Stimulated activated CD8-positive, alpha-beta memory T cell treated with anti-CD3 and anti-CD28 coated beads, Interleukin-7, amount 100 ng/mL, for 24 hours (primary cell): ENCODE measurements around the gene TMEM79.
"Not testable (repeated sequence)": the region's sequence is repeated elsewhere in the genome, so short reads cannot be mapped to it uniquely, and the experiment has no call there.

Source experiments
- DNase-seq: peaks from one replicate; pipeline ENCODE4 v3.0.0-alpha.2; 2020; ENCODE audit warnings: low read depth

Gene TMEM79

GRCh38 chr1:156308078-156308477 lies 24.0 kb downstream of the TMEM79 start:
- no peak for DNase-seq

- no peak for DNase-seq
These were observed 26.8 kb downstream of the TMEM79 start for GRCh38 chr1:156310962-156311361.

- no peak for DNase-seq
These were observed 32.8 kb downstream of the TMEM79 start for GRCh38 chr1:156316909-156317308.

- no peak for DNase-seq
These were observed 35.5 kb downstream of the TMEM79 start for GRCh38 chr1:156319664-156320063.

GRCh38 chr1:156320560-156320959 lies 36.4 kb downstream of the TMEM79 start:
- DNase-seq, result no peak

- DNase-seq, result not testable (repeated sequence)
These were observed 39.1 kb downstream of the TMEM79 start for GRCh38 chr1:156323179-156323578.

- DNase-seq, result no peak
These were observed 52.1 kb downstream of the TMEM79 start for GRCh38 chr1:156336242-156336641.

GRCh38 chr1:156337052-156337887 lies 53.1 kb downstream of the TMEM79 start:
- no peak for DNase-seq

GRCh38 chr1:156337888-156338179 lies 53.7 kb downstream of the TMEM79 start:
- DNase-seq, result no peak

GRCh38 chr1:156338180-156338976 lies 54.3 kb downstream of the TMEM79 start, which contains the start of the genes CCT3 and TSACC:
CCT3 (minus strand) TSS chr1:156338292; CDS start chr1:156338184, 108 bp downstream.
TSACC (plus strand) TSS chr1:156338526; CDS start chr1:156339758, 1,232 bp downstream.
- peak; percentile 97 for DNase-seq
